B cell (primary cell): ENCODE measurements around the gene MDFI.

Source experiments
- EZH2 ChIP-seq: IDR thresholded peaks from 2 replicates; pipeline ENCODE4 v1.6.1; 2012; ENCODE audit warnings: borderline replicate concordance, low read depth, mild to moderate bottlenecking, moderate library complexity, low read length; ENCODE audit not compliant: insufficient read depth, poor library complexity, severe bottlenecking
- TF ChIP-seq, protein P1 (sequence below): fragments of 200-600 bp; IDR thresholded peaks from one replicate; pipeline ENCODE4 v1.8.0; 2022; ENCODE audit warnings: antibody characterized with exemption, mild to moderate bottlenecking

DNA sequence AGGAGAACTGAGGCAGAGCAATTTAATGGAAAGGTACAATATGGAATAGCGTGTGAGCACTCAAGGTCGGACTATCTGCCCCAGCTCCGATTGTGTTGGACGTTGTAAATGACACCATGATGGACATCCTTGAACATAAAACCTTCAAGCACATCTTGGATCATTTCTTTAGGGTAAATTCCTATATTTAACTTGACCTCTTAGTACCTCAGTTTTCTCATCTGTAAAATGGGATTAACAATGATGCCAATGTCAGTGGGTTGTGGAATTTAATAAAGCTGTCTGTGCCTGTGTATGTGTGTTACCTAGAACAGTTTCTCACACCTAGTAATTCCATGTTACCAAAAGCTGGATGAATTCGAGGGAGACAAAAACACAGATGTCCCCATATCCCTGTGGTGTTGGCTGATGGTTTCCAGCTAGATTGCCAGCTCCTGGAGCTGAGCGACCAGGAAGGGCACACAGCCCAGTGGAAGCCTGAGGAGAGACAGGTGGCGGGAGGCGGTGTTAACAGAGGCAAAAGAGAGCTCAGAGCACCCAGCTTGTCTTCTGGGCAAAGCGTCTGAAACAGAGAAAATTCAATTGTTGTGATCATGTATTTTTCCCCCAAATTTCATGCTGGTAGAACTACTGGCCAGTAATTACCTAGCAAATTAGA lies 32.6 kb downstream of the MDFI start:
- TF ChIP-seq, protein P1, sequence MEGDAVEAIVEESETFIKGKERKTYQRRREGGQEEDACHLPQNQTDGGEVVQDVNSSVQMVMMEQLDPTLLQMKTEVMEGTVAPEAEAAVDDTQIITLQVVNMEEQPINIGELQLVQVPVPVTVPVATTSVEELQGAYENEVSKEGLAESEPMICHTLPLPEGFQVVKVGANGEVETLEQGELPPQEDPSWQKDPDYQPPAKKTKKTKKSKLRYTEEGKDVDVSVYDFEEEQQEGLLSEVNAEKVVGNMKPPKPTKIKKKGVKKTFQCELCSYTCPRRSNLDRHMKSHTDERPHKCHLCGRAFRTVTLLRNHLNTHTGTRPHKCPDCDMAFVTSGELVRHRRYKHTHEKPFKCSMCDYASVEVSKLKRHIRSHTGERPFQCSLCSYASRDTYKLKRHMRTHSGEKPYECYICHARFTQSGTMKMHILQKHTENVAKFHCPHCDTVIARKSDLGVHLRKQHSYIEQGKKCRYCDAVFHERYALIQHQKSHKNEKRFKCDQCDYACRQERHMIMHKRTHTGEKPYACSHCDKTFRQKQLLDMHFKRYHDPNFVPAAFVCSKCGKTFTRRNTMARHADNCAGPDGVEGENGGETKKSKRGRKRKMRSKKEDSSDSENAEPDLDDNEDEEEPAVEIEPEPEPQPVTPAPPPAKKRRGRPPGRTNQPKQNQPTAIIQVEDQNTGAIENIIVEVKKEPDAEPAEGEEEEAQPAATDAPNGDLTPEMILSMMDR: no peak
- no peak for TF ChIP-seq EZH2
